AG09309 (cell line): ENCODE measurements around the gene MEAK7.

ENCODE experiments used
- DNase-seq: peaks from one replicate; pipeline ENCODE4 v3.0.0-alpha.2; 2010; ENCODE audit warnings: low read depth
- H3K4me3 ChIP-seq: 2 replicates; pipeline ENCODE4 v1.5.1; 2011; ENCODE audit warnings: mild to moderate bottlenecking, low read depth, low read length, moderate library complexity; ENCODE audit not compliant: control insufficient read depth
- TF ChIP-seq, protein P1 (sequence below): IDR thresholded peaks from 2 replicates; pipeline ENCODE4 v1.5.1; 2011; ENCODE audit warnings: mild to moderate bottlenecking, low read depth, low read length, inconsistent platforms; ENCODE audit not compliant: insufficient read depth, control insufficient read depth; ENCODE audit errors: missing control alignments

MEAK7 gene

DNA sequence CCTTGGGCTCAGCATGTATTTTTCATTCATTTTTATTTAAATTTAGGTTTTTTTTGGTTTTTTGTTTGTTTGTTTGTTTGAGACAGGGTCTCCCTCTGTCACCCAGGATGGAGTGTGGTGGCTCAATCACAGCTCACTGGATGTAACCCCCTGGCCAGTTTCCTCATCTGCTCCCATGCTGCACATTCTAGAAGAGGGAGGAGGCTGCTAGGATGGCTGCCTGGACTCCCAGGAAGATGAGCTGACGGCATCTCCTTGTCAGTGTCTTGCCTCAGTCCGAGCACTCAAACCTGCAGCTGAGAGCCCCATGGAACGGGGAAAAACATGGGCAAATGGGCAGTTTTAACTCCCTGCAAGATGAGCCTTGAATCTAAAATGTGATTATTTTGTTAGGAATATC, 7.5 kb downstream of the MEAK7 start:
- H3K4me3 ChIP-seq, result no peak overlapping the region
- DNase-seq, result no peak
- TF ChIP-seq, protein P1, sequence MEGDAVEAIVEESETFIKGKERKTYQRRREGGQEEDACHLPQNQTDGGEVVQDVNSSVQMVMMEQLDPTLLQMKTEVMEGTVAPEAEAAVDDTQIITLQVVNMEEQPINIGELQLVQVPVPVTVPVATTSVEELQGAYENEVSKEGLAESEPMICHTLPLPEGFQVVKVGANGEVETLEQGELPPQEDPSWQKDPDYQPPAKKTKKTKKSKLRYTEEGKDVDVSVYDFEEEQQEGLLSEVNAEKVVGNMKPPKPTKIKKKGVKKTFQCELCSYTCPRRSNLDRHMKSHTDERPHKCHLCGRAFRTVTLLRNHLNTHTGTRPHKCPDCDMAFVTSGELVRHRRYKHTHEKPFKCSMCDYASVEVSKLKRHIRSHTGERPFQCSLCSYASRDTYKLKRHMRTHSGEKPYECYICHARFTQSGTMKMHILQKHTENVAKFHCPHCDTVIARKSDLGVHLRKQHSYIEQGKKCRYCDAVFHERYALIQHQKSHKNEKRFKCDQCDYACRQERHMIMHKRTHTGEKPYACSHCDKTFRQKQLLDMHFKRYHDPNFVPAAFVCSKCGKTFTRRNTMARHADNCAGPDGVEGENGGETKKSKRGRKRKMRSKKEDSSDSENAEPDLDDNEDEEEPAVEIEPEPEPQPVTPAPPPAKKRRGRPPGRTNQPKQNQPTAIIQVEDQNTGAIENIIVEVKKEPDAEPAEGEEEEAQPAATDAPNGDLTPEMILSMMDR, result no peak

GRCh38 chr16:84495506-84495905, 9.0 kb downstream of the MEAK7 start:
- TF ChIP-seq, protein P1, result no peak
- DNase-seq, result no peak
- no peak overlapping the region for H3K4me3 ChIP-seq

GRCh38 chr16:84489131-84489530, 15.3 kb downstream of the MEAK7 start:
- TF ChIP-seq, protein P1, result no peak
- no peak for DNase-seq
- no peak overlapping the region for H3K4me3 ChIP-seq

GRCh38 chr16:84487358-84487757, 17.1 kb downstream of the MEAK7 start:
- no peak for DNase-seq
- H3K4me3 ChIP-seq, result no peak overlapping the region
- TF ChIP-seq, protein P1, result no peak

DNA sequence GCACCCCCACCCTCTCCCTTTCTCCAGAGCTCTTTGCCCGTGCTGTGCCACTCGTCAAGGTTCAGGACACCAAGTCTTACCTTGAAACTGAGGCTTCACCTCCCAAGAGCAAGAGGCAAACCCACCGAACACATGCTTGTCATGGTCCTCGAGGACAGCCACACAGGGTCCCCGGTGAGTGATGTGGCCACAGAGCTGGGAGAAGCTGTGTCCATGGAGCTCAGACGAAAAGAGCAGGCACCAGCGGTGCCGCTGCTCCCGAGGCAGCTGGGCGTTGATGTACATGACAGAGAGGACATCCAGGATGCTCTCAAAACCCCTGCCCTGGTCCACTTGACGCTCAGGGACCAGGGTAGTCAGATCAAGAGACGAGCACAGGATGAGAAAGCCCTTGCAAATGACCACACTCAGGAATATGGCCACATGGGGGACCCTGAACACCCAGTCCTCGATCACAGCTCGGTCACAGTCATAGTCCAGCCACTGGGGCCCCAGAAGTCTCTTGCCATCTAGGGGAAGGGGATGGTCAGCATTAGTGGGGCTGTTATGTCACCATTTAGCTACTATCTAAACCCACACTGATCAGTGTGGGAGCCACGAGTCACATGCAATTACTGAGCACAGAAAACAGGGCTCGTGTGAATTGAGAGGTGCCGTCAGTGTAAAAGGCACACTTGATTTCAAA, 17.8 kb downstream of the MEAK7 start:
- DNase-seq, result no peak
- TF ChIP-seq, protein P1, result no peak
- no peak overlapping the region for H3K4me3 ChIP-seq

GRCh38 chr16:84486126-84486525, 18.3 kb downstream of the MEAK7 start:
- TF ChIP-seq, protein P1, result no peak
- DNase-seq, result no peak
- H3K4me3 ChIP-seq, result no peak overlapping the region
